Progenitor cell of endocrine pancreas (in vitro differentiated cells): ENCODE measurements around the gene PDE6C. TPM values are rescaled to one million over a fixed set of nuclear protein-coding genes. Genes with fewer than 3 reads are reported as not detected.

ENCODE experiments used
- DNase-seq: peaks from one replicate; pipeline ENCODE4 v3.0.0; 2021; ENCODE audit warnings: low spot score; ENCODE audit not compliant: unreplicated experiment
- H3K27ac Mint-ChIP-seq: 2 replicates; pipeline ENCODE4 v1.8.0; 2021; ENCODE audit warnings: mild to moderate bottlenecking, moderate library complexity, mixed read lengths
- H3K27me3 Mint-ChIP-seq: 2 replicates; pipeline ENCODE4 v1.8.0; 2021; ENCODE audit warnings: mixed read lengths
- H3K36me3 Mint-ChIP-seq: 2 replicates; pipeline ENCODE4 v1.8.0; 2022; ENCODE audit warnings: mixed read lengths; ENCODE audit not compliant: insufficient read depth
- H3K4me1 Mint-ChIP-seq: 2 replicates; pipeline ENCODE4 v1.8.0; 2021; ENCODE audit warnings: low read depth, mixed read lengths
- H3K4me3 Mint-ChIP-seq: 2 replicates; pipeline ENCODE4 v1.8.0; 2021; ENCODE audit warnings: low read depth, mild to moderate bottlenecking, moderate library complexity, mixed read lengths
- H3K9me3 Mint-ChIP-seq: 2 replicates; pipeline ENCODE4 v1.8.0; 2021; ENCODE audit warnings: low read depth, mixed read lengths
- total RNA-seq: library from RNA; stranded (reverse); gene quantifications from 2 replicates; pipeline ENCODE4 v1.2.1, GENCODE V29; 2021
- TF ChIP-seq, protein P1 (sequence below): fragments of 200-600 bp; sonication (generic); IDR thresholded peaks from one replicate; pipeline ENCODE4 v1.5.0; 2021; ENCODE audit warnings: antibody characterized with exemption, mild to moderate bottlenecking; ENCODE audit not compliant: unreplicated experiment

PDE6C gene
- total RNA-seq, 1 donor from 2014 or later = not detected

DNA sequence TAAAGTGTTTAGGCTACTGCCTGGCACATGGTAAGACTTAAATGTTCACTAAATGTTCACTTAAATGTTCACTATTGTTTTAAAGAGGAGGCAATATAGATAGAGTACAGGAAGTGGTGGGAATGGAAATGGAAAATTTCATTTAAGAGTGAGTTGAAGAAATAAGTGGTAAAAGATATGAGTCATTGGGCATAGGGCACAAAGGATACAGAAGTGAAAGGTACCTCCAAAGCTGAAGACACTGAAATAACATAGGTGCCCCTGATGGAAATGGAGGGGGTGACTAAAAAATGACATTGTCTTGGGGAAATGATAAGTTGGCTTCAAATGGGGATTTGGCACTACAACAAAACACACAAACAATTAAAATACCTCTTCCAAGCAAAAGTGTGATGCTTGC, 95.3 kb downstream of the PDE6C start:
- TF ChIP-seq, protein P1, sequence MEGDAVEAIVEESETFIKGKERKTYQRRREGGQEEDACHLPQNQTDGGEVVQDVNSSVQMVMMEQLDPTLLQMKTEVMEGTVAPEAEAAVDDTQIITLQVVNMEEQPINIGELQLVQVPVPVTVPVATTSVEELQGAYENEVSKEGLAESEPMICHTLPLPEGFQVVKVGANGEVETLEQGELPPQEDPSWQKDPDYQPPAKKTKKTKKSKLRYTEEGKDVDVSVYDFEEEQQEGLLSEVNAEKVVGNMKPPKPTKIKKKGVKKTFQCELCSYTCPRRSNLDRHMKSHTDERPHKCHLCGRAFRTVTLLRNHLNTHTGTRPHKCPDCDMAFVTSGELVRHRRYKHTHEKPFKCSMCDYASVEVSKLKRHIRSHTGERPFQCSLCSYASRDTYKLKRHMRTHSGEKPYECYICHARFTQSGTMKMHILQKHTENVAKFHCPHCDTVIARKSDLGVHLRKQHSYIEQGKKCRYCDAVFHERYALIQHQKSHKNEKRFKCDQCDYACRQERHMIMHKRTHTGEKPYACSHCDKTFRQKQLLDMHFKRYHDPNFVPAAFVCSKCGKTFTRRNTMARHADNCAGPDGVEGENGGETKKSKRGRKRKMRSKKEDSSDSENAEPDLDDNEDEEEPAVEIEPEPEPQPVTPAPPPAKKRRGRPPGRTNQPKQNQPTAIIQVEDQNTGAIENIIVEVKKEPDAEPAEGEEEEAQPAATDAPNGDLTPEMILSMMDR = no peak
- H3K9me3 Mint-ChIP-seq = no peaks in the 10 kb centered on the region
- peaks cover 3% of the 10 kb centered on the region for H3K27me3 Mint-ChIP-seq
- DNase-seq = no peak
- no peak overlapping the region for H3K27ac Mint-ChIP-seq
- peaks cover 2% of the 10 kb centered on the region for H3K4me1 Mint-ChIP-seq
- no peak overlapping the region for H3K4me3 Mint-ChIP-seq
- no peaks in the 10 kb centered on the region for H3K36me3 Mint-ChIP-seq

DNA sequence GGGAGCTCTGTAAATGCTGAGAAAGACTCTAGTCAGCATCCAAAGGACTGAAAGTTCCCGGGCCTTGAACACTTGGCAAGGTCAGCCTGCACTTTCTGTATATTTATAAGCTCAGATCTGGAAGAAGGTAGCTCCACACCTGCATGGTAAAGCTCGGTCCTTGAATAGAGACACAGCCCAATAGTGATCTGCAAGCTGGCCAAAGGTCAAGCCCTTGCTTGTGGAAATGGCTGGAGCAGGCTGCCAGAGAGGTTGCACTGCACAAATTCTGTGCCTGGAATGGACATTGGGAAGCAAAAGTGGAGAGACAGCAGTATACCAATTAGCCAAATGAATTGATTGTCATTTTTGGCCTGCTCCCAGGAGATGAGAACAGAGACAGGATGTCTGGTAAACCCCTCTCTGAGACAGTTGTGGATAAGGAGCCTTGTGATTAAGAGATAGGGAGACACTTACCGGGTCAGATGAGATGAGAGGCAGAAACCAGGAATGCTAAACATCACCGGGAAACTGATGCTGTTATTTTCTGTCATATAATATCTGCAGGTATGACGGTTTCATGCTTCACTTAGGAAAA, 98.1 kb downstream of the PDE6C start:
- Mint-ChIP-seq H3K4me1 (no peaks in the 10 kb centered on the region), H3K36me3 (no peaks in the 10 kb centered on the region), H3K9me3 (no peaks in the 10 kb centered on the region), H3K27ac (no peak overlapping the region), H3K27me3 (peaks cover 3% of the 10 kb centered on the region), H3K4me3 (no peak overlapping the region)
- no peak for DNase-seq
- TF ChIP-seq, protein P1 = no peak

DNA sequence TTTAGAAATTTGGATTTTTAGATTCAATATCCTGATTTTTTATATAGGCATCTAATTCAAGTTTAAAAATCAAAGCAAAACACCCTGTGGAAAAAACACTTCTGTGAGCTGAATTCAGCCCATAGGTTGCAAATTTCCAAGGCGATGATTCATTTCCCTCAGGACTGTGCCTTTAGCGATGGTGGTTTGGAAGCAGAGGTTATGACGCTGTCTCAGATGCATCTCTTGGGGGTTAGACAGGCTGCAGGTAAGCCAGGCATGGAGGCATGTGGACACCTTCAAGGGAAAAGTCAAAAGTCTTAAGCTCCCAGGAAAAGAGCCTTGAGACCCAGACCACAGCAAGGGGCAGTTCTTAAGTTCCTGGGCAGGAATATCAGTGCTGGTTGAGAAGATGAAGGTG, 99.6 kb downstream of the PDE6C start:
- no peaks in the 10 kb centered on the region for H3K36me3 Mint-ChIP-seq
- H3K27me3 Mint-ChIP-seq = peaks cover 3% of the 10 kb centered on the region

DNA sequence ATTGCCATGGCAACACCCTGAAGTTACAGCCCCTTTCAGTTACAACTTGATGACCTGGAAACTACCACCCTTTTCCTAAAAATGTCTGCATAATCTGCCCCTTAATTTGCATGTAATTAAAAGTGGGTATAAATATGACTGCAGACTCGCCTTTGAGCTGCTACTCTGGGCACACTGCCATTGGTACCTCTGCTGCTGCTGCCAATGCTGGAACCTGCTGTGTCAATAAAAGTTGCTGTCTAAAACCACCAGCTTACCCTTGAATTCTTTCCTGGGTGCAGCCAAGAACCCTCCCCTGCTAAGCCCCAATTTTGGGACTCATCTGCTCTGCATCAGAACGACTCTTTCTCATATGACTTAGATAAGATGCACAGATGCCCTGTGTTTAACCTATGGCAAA, 100.3 kb downstream of the PDE6C start:
- Mint-ChIP-seq H3K4me3 (no peak overlapping the region), H3K27ac (no peak overlapping the region), H3K36me3 (no peaks in the 10 kb centered on the region), H3K9me3 (no peaks in the 10 kb centered on the region), H3K27me3 (peaks cover 5% of the 10 kb centered on the region), H3K4me1 (no peaks in the 10 kb centered on the region)
- no peak for DNase-seq
- TF ChIP-seq, protein P1 = no peak

More for the DNA sequence above, 99.6 kb downstream of the PDE6C start:
- TF ChIP-seq, protein P1 = no peak
- H3K27ac Mint-ChIP-seq = no peak overlapping the region
- no peaks in the 10 kb centered on the region for H3K9me3 Mint-ChIP-seq
- DNase-seq = no peak
- H3K4me1 Mint-ChIP-seq = no peaks in the 10 kb centered on the region
- no peak overlapping the region for H3K4me3 Mint-ChIP-seq

DNA sequence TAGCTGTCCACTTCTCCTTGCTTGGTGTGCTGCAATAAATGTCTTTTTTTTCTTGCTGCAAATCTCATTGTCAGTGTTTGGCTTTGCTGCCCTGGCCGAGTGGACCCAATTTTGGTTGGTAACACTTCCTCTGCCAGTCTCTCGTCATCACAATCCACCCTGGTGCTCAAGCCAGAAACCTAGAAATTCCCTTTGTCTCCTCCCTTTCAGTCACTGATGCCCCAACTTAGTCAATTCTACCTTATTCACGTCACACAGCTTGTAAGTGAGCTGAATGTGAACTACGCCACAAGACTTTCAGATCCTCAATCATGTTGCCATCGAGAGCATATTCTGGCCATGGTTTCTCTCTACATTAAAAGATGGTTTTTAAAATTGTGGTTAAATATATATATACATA, 103.0 kb downstream of the PDE6C start:
- Mint-ChIP-seq H3K27me3 (peaks cover 14% of the 10 kb centered on the region), H3K27ac (no peak overlapping the region), H3K36me3 (no peaks in the 10 kb centered on the region)

More for the DNA sequence above, 103.0 kb downstream of the PDE6C start:
- no peaks in the 10 kb centered on the region for H3K4me1 Mint-ChIP-seq
- DNase-seq = no peak
- TF ChIP-seq, protein P1 = no peak
- H3K4me3 Mint-ChIP-seq = no peak overlapping the region
- no peaks in the 10 kb centered on the region for H3K9me3 Mint-ChIP-seq

Other genes with a start within 250 kb of the PDE6C start
- gene MYOF, start 130.2 kb upstream of the PDE6C start, total RNA-seq = 25.5 and 35.2 TPM in 2 replicates
- gene CEP55, start 115.9 kb upstream of the PDE6C start, total RNA-seq = 9.1 and 10.5 TPM in 2 replicates
- gene FFAR4, start 45.9 kb upstream of the PDE6C start, total RNA-seq = 0.07 and 0.13 TPM in 2 replicates
- gene RBP4, start 11.3 kb upstream of the PDE6C start, total RNA-seq = 0.72 and 1.2 TPM in 2 replicates
- 21.9 and 22.1 TPM in 2 replicates for gene FRA10AC1, start 90.1 kb downstream of the PDE6C start, total RNA-seq
- not detected in 2 replicates for gene LGI1, start 145.4 kb downstream of the PDE6C start, total RNA-seq